Measurements from ENCODE around the gene ARHGAP15.

The ARHGAP15 gene

GRCh38 chr2:143341478-143341877 is 212.3 kb downstream of the ARHGAP15 start:
- H3K27me3 Mint-ChIP-seq: no peaks in the 10 kb centered on the region
- no peak overlapping the region for H3K27ac Mint-ChIP-seq
- no peaks in the 10 kb centered on the region for H3K9me3 Mint-ChIP-seq
- H3K36me3 Mint-ChIP-seq: peaks cover 9% of the 10 kb centered on the region
- H3K4me1 Mint-ChIP-seq: peaks cover 61% of the 10 kb centered on the region
- no peak overlapping the region for H3K4me3 Mint-ChIP-seq

GRCh38 chr2:143344780-143345179 is 215.6 kb downstream of the ARHGAP15 start:
- Mint-ChIP-seq H3K4me1 (peaks cover 42% of the 10 kb centered on the region), H3K27me3 (no peaks in the 10 kb centered on the region), H3K9me3 (no peaks in the 10 kb centered on the region), H3K36me3 (peaks cover 9% of the 10 kb centered on the region), H3K27ac (no peak overlapping the region), H3K4me3 (no peak overlapping the region)

- Mint-ChIP-seq H3K36me3 (peaks cover 4% of the 10 kb centered on the region), H3K4me1 (peaks cover 36% of the 10 kb centered on the region), H3K27me3 (no peaks in the 10 kb centered on the region), H3K27ac (no peak overlapping the region), H3K4me3 (no peak overlapping the region), H3K9me3 (no peaks in the 10 kb centered on the region)
Observed at GRCh38 chr2:143345887-143346787, 216.9 kb downstream of the ARHGAP15 start.

GRCh38 chr2:143347271-143347695 is 218.1 kb downstream of the ARHGAP15 start:
- no peak overlapping the region for H3K4me3 Mint-ChIP-seq
- H3K27me3 Mint-ChIP-seq: no peaks in the 10 kb centered on the region
- peaks cover 4% of the 10 kb centered on the region for H3K36me3 Mint-ChIP-seq
- H3K27ac Mint-ChIP-seq: no peak overlapping the region
- no peaks in the 10 kb centered on the region for H3K9me3 Mint-ChIP-seq
- peaks cover 34% of the 10 kb centered on the region for H3K4me1 Mint-ChIP-seq

GRCh38 chr2:143347901-143348414 is 218.7 kb downstream of the ARHGAP15 start:
- Mint-ChIP-seq H3K27ac (no peak overlapping the region), H3K27me3 (no peaks in the 10 kb centered on the region), H3K4me1 (peaks cover 31% of the 10 kb centered on the region), H3K9me3 (no peaks in the 10 kb centered on the region), H3K36me3 (peaks cover 4% of the 10 kb centered on the region), H3K4me3 (no peak overlapping the region)

GRCh38 chr2:143354050-143354750 is 225.0 kb downstream of the ARHGAP15 start:
- no peak overlapping the region for H3K27ac Mint-ChIP-seq
- H3K27me3 Mint-ChIP-seq: no peaks in the 10 kb centered on the region
- no peak overlapping the region for H3K4me3 Mint-ChIP-seq
- H3K9me3 Mint-ChIP-seq: no peaks in the 10 kb centered on the region
- H3K36me3 Mint-ChIP-seq: peaks cover 1% of the 10 kb centered on the region
- H3K4me1 Mint-ChIP-seq: peaks cover 31% of the 10 kb centered on the region

- H3K36me3 Mint-ChIP-seq: peaks cover 7% of the 10 kb centered on the region
- no peak overlapping the region for H3K27ac Mint-ChIP-seq
- H3K4me1 Mint-ChIP-seq: peaks cover 39% of the 10 kb centered on the region
Observed at GRCh38 chr2:143355870-143356269, 226.7 kb downstream of the ARHGAP15 start.

GRCh38 chr2:143356336-143356735 is 227.1 kb downstream of the ARHGAP15 start:
- H3K27ac Mint-ChIP-seq: no peak overlapping the region
- H3K4me3 Mint-ChIP-seq: no peak overlapping the region
- peaks cover 37% of the 10 kb centered on the region for H3K4me1 Mint-ChIP-seq
- H3K9me3 Mint-ChIP-seq: no peaks in the 10 kb centered on the region
- H3K36me3 Mint-ChIP-seq: peaks cover 8% of the 10 kb centered on the region
- no peaks in the 10 kb centered on the region for H3K27me3 Mint-ChIP-seq

More at GRCh38 chr2:143355870-143356269, 226.7 kb downstream of the ARHGAP15 start:
- H3K4me3 Mint-ChIP-seq: no peak overlapping the region
- H3K27me3 Mint-ChIP-seq: no peaks in the 10 kb centered on the region
- no peaks in the 10 kb centered on the region for H3K9me3 Mint-ChIP-seq

- Mint-ChIP-seq H3K36me3 (peaks cover 11% of the 10 kb centered on the region), H3K27ac (no peak overlapping the region), H3K9me3 (no peaks in the 10 kb centered on the region), H3K4me1 (peaks cover 39% of the 10 kb centered on the region), H3K4me3 (no peak overlapping the region), H3K27me3 (no peaks in the 10 kb centered on the region)
Observed at GRCh38 chr2:143356736-143357446, 227.7 kb downstream of the ARHGAP15 start.

GRCh38 chr2:143357966-143358365 is 228.7 kb downstream of the ARHGAP15 start:
- no peaks in the 10 kb centered on the region for H3K9me3 Mint-ChIP-seq
- no peak overlapping the region for H3K4me3 Mint-ChIP-seq
- peaks cover 50% of the 10 kb centered on the region for H3K4me1 Mint-ChIP-seq
- peaks cover 11% of the 10 kb centered on the region for H3K36me3 Mint-ChIP-seq
- H3K27ac Mint-ChIP-seq: no peak overlapping the region
- H3K27me3 Mint-ChIP-seq: no peaks in the 10 kb centered on the region

GRCh38 chr2:143361346-143361745 is 232.1 kb downstream of the ARHGAP15 start:
- no peak overlapping the region for H3K4me3 Mint-ChIP-seq
- peaks cover 17% of the 10 kb centered on the region for H3K36me3 Mint-ChIP-seq
- no peaks in the 10 kb centered on the region for H3K27me3 Mint-ChIP-seq
- H3K27ac Mint-ChIP-seq: no peak overlapping the region
- peaks cover 52% of the 10 kb centered on the region for H3K4me1 Mint-ChIP-seq
- H3K9me3 Mint-ChIP-seq: no peaks in the 10 kb centered on the region

- Mint-ChIP-seq H3K27ac (peak overlapping the region; percentile 1), H3K4me3 (no peak overlapping the region)
Observed at GRCh38 chr2:143371616-143372015, 242.4 kb downstream of the ARHGAP15 start.

GRCh38 chr2:143375384-143375880 is 246.2 kb downstream of the ARHGAP15 start:
- H3K36me3 Mint-ChIP-seq: peaks cover 12% of the 10 kb centered on the region
- H3K27me3 Mint-ChIP-seq: no peaks in the 10 kb centered on the region
- H3K4me1 Mint-ChIP-seq: peaks cover 15% of the 10 kb centered on the region
- H3K4me3 Mint-ChIP-seq: no peak overlapping the region
- no peaks in the 10 kb centered on the region for H3K9me3 Mint-ChIP-seq
- H3K27ac Mint-ChIP-seq: no peak overlapping the region

More at GRCh38 chr2:143371616-143372015, 242.4 kb downstream of the ARHGAP15 start:
- Mint-ChIP-seq H3K9me3 (no peaks in the 10 kb centered on the region), H3K4me1 (peaks cover 24% of the 10 kb centered on the region), H3K27me3 (no peaks in the 10 kb centered on the region), H3K36me3 (peaks cover 19% of the 10 kb centered on the region)

- Mint-ChIP-seq H3K4me3 (no peak overlapping the region), H3K4me1 (peaks cover 22% of the 10 kb centered on the region), H3K36me3 (peaks cover 7% of the 10 kb centered on the region)
Observed at GRCh38 chr2:143378996-143379395, 249.8 kb downstream of the ARHGAP15 start.

GRCh38 chr2:143379955-143380354 is 250.7 kb downstream of the ARHGAP15 start:
- Mint-ChIP-seq H3K9me3 (no peaks in the 10 kb centered on the region), H3K4me1 (peaks cover 28% of the 10 kb centered on the region), H3K27me3 (no peaks in the 10 kb centered on the region), H3K27ac (no peak overlapping the region), H3K4me3 (no peak overlapping the region), H3K36me3 (peaks cover 8% of the 10 kb centered on the region)

More at GRCh38 chr2:143378996-143379395, 249.8 kb downstream of the ARHGAP15 start:
- no peak overlapping the region for H3K27ac Mint-ChIP-seq
- H3K9me3 Mint-ChIP-seq: no peaks in the 10 kb centered on the region
- H3K27me3 Mint-ChIP-seq: no peaks in the 10 kb centered on the region

Measured in activated naive CD4-positive, alpha-beta T cell treated with anti-CD3 and anti-CD28 coated beads, Interleukin-2, amount 50 U/mL, for 24 hours (primary cell).